ENCODE results near the gene RNF183. TPM values are rescaled to one million over a fixed set of nuclear protein-coding genes. Genes with fewer than 3 reads are reported as not detected.
"Not testable (repeated sequence)": the region's sequence is repeated elsewhere in the genome, so short reads cannot be mapped to it uniquely, and the experiment has no call there.

Gene RNF183
- total RNA-seq, 1 donor from 2014 or later: 0.20 TPM

DNA sequence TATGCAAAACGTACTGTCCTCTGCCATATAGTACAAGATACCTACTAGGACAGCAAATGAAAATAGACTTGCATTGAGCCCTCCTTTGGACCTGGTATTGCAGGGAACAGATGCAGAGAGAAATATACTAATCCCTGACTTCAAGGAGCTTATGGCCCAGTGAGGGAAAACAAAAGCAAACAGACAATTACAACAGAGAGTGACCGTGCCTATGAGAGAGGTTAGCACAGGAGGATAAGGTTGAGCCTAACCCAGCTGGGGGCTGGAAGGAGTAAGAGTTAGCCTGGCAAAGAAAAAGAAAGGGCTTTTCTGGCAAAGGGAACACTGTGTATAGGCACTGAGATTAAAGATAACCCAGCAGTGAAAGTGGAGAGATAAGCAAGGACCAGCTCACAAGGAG, 33.3 kb downstream of the RNF183 start:
- no peak for DNase-seq

- DNase-seq: no peak
These were observed 33.8 kb downstream of the RNF183 start for GRCh38 chr9:113269355-113269754.

DNA sequence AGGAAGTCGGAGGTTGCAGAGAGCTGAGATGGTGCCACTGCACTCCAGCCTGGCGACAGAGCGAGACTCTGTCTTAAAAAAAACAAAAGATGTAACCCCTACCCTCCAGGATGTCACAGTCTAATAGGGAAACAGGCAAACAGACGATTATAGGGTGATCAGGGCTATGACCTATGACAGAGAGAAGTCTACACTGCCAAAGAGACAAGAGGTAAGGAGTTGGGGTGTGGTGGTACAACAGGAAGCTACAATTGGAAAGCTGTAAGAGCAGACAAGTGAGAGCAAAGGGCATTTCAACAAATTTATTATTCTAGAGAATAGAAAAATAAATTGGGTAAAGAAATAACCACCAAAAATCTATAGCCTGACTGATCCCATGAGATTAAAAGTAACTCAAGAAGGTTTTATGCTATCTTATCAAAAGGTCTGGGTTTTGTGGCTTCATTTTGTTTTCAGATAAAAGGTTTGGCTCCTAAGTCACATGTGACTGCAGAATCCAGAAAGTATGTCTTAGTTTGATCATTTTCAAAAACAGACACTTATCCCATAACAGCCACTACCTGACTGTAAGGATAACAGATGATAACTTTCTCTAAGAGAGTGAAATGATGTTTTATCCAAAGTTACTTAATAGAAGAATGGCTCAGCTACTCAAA, 35.1 kb downstream of the RNF183 start:
- DNase-seq: no peak

GRCh38 chr9:113266174-113266573, 37.0 kb downstream of the RNF183 start:
- DNase-seq: no peak

GRCh38 chr9:113261917-113262671, 41.1 kb downstream of the RNF183 start:
- DNase-seq: no peak

- no peak for DNase-seq
These were observed 44.9 kb downstream of the RNF183 start for GRCh38 chr9:113258282-113258681.

DNA sequence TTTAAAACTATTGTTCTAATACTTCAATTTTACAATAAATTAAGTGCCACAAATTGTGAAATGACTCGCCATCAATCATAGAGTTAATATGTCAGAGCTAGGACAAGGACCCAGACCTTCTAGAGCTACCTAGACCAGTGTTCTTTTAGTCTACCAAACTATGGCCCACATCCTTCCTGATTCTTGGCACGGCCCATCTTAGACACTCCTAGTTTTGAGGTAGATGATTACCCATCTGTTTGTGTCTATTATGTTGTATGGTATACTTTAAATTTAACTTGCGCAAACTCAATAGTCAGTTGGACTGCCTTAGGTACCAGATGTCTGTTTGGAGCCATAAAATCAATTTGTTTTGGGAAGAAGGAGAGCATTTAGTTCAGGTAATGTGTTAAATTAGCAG, 45.3 kb downstream of the RNF183 start:
- DNase-seq: no peak

DNA sequence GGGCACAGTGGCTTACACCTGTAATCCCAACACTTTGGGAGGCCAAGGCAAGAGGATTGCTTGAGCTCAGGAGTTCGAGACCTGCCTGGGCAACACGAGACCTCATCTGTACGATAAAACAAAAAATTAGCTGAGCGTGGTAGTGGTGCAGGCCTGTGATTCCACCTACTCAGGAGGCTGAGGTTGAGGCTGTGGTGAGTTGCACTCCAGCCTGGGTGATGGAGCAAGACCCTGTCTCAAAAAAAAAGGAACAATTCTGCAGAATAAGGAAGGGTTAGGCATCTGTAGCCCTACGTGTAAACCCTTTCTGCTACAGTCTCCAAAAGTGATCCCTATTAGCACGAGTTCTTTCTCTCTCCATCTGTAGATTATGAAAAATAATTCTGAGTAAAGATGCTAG, 47.7 kb downstream of the RNF183 start:
- no peak for DNase-seq

- DNase-seq: no peak
These were observed 48.2 kb downstream of the RNF183 start for GRCh38 chr9:113254991-113255390.

- no peak for DNase-seq
These were observed 52.4 kb downstream of the RNF183 start for GRCh38 chr9:113250807-113251206.

GRCh38 chr9:113249661-113250060, 53.5 kb downstream of the RNF183 start:
- DNase-seq: not testable (repeated sequence)

DNA sequence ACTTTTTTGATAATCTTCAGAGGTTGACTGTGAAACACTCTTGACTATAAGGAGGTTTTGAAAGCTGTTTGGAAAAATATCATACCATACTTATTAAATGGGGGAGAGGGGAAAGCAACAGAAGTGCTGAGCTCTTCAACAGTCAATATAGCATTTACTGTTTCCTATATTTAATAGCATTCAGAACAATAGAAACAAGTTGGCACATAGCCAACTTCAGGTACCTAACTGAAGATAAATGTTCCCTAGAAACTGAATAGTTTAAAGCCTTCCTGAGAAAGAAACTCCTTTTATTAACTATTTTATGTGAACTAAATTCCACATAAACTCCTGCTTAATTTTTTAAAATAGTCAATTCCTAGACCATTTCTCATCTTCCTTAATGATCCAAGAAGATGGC, 55.5 kb downstream of the RNF183 start:
- DNase-seq: no peak

Other genes with a start within 250 kb of the RNF183 start
- 5.5 TPM for gene ZFP37, start 246.7 kb downstream of the RNF183 start, total RNA-seq
- 17.0 TPM for gene SLC31A2, start 152.4 kb downstream of the RNF183 start, total RNA-seq
- gene FKBP15, start 82.1 kb downstream of the RNF183 start, total RNA-seq: 24.3 TPM
- gene SLC31A1, start 81.8 kb downstream of the RNF183 start, total RNA-seq: 24.6 TPM
- 23.6 TPM for gene CDC26, start 27.8 kb downstream of the RNF183 start, total RNA-seq
- gene PRPF4, start 27.7 kb downstream of the RNF183 start, total RNA-seq: 20.1 TPM
- 2.3 TPM for gene WDR31, start 36.9 kb upstream of the RNF183 start, total RNA-seq
- 3.9 TPM for gene BSPRY, start 46.2 kb upstream of the RNF183 start, total RNA-seq
- gene HDHD3, start 73.6 kb upstream of the RNF183 start, total RNA-seq: 7.3 TPM
- gene ALAD, start 97.9 kb upstream of the RNF183 start, total RNA-seq: 22.9 TPM
- 26.4 TPM for gene POLE3, start 107.3 kb upstream of the RNF183 start, total RNA-seq
- 0.59 TPM for gene C9orf43, start 107.4 kb upstream of the RNF183 start, total RNA-seq
- 42.8 TPM for gene RGS3, start 160.4 kb upstream of the RNF183 start, total RNA-seq

All from skin of body (tissue), 2 donors.